Loucy (cell line): ENCODE measurements around the gene ENDOD1.

ENCODE experiments used
- H2AFZ ChIP-seq: fragments of 200-600 bp; sonication (generic); 2 replicates; pipeline ENCODE4 v1.6.0; 2016; ENCODE audit warnings: antibody characterized with exemption, mild to moderate bottlenecking, low read length, moderate library complexity
- H3F3A ChIP-seq: fragments of 200-600 bp; 2 replicates; pipeline ENCODE4 v1.6.0; 2016; ENCODE audit warnings: antibody characterized with exemption, low read depth, mild to moderate bottlenecking
- H3K27me3 ChIP-seq: fragments of 200-600 bp; sonication (generic); 2 replicates; pipeline ENCODE4 v1.6.1; 2014; ENCODE audit warnings: low read length, mild to moderate bottlenecking; ENCODE audit not compliant: insufficient read depth, poor library complexity, severe bottlenecking
- H3K36me3 ChIP-seq: fragments of 200-600 bp; sonication (generic); 2 replicates; pipeline ENCODE4 v1.6.1; 2016; ENCODE audit warnings: low read length; ENCODE audit not compliant: insufficient read depth
- H3K4me1 ChIP-seq: fragments of 200-600 bp; sonication (generic); 2 replicates; pipeline ENCODE4 v1.5.1; 2014; ENCODE audit warnings: low read length, mild to moderate bottlenecking; ENCODE audit not compliant: insufficient read depth, poor library complexity, severe bottlenecking
- H3K4me2 ChIP-seq: fragments of 200-600 bp; sonication (generic); 2 replicates; pipeline ENCODE4 v1.6.0; 2014; ENCODE audit warnings: antibody characterized with exemption, low read length, low read depth, mild to moderate bottlenecking; ENCODE audit not compliant: poor library complexity, severe bottlenecking
- H3K4me3 ChIP-seq: fragments of 200-600 bp; sonication (generic); 2 replicates; pipeline ENCODE4 v1.5.1; 2014; ENCODE audit warnings: low read length, mild to moderate bottlenecking, mixed read lengths; ENCODE audit not compliant: poor library complexity, severe bottlenecking
- H3K79me2 ChIP-seq: fragments of 200-600 bp; sonication (generic); 2 replicates; pipeline ENCODE4 v1.6.1; 2014; ENCODE audit warnings: low read length; ENCODE audit not compliant: insufficient read depth
- H3K9ac ChIP-seq: fragments of 200-600 bp; sonication (generic); 2 replicates; pipeline ENCODE4 v1.6.0; 2014; ENCODE audit warnings: mild to moderate bottlenecking, low read depth, low read length, moderate library complexity; ENCODE audit not compliant: poor library complexity, severe bottlenecking
- H3K9me2 ChIP-seq: fragments of 200-600 bp; sonication (generic); replicated peaks from 2 replicates; pipeline ENCODE4 v1.6.1; 2016; ENCODE audit warnings: low read depth, low read length, mixed read lengths
- H3K9me3 ChIP-seq: fragments of 200-600 bp; sonication (generic); 2 replicates; pipeline ENCODE4 v1.6.1; 2014; ENCODE audit warnings: mild to moderate bottlenecking, antibody characterized with exemption, low read length, low read depth; ENCODE audit not compliant: insufficient read depth
- H4K20me1 ChIP-seq: fragments of 200-600 bp; sonication (generic); 2 replicates; pipeline ENCODE4 v1.6.0; 2014; ENCODE audit warnings: antibody characterized with exemption, low read length, mild to moderate bottlenecking; ENCODE audit not compliant: insufficient read depth, poor library complexity, severe bottlenecking
- CTCF ChIP-seq: fragments of 200-600 bp; sonication (generic); conservative IDR thresholded peaks from 2 replicates; pipeline ENCODE4 v1.5.1; 2014; ENCODE audit warnings: mild to moderate bottlenecking, antibody characterized with exemption, low read length
- EZH2phosphoT487 ChIP-seq: fragments of 200-600 bp; IDR thresholded peaks from 2 replicates; pipeline ENCODE4 v1.6.1; 2018; ENCODE audit warnings: antibody characterized with exemption, mild to moderate bottlenecking, moderate library complexity, borderline replicate concordance

ENDOD1 gene

GRCh38 chr11:95084509-95084908, 5.1 kb upstream of the ENDOD1 start:
- no peak overlapping the region for H3K9ac ChIP-seq

GRCh38 chr11:95085117-95085816, 4.4 kb upstream of the ENDOD1 start:
- Histone ChIP-seq H3K36me3 (no peaks in the 10 kb centered on the region), H3K79me2 (peaks cover 4% of the 10 kb centered on the region; the same call in 1 of the 2 replicates), H3K9me3 (no peaks in the 10 kb centered on the region), H3K9ac (no peak overlapping the region), H3K27me3 (no peaks in the 10 kb centered on the region), H3K4me3 (no peak overlapping the region), H3K4me2 (no peak overlapping the region), H3F3A (no peaks in the 10 kb centered on the region), H3K9me2 (no peaks in the 10 kb centered on the region), H3K4me1 (peaks cover 43% of the 10 kb centered on the region), H2AFZ (no peak overlapping the region), H4K20me1 (no peaks in the 10 kb centered on the region)
- TF ChIP-seq CTCF, result no peak
- TF ChIP-seq EZH2phosphoT487, result no peak

More at GRCh38 chr11:95084509-95084908, 5.1 kb upstream of the ENDOD1 start:
- no peaks in the 10 kb centered on the region for H3K79me2 ChIP-seq
- H3K4me2 ChIP-seq, result no peak overlapping the region
- no peak overlapping the region for H2AFZ ChIP-seq
- no peak for TF ChIP-seq CTCF
- H3K9me2 ChIP-seq, result no peaks in the 10 kb centered on the region
- H3K27me3 ChIP-seq, result no peaks in the 10 kb centered on the region
- H3K4me1 ChIP-seq, result peaks cover 51% of the 10 kb centered on the region
- no peak overlapping the region for H3K4me3 ChIP-seq
- H3F3A ChIP-seq, result no peaks in the 10 kb centered on the region
- H4K20me1 ChIP-seq, result no peaks in the 10 kb centered on the region
- no peaks in the 10 kb centered on the region for H3K36me3 ChIP-seq
- no peaks in the 10 kb centered on the region for H3K9me3 ChIP-seq

- H3K9me3 ChIP-seq, result no peaks in the 10 kb centered on the region
- no peak for TF ChIP-seq EZH2phosphoT487
- TF ChIP-seq CTCF, result no peak
- peaks cover 43% of the 10 kb centered on the region for H3K4me1 ChIP-seq
- no peaks in the 10 kb centered on the region for H3K36me3 ChIP-seq
- peaks cover 13% of the 10 kb centered on the region for H3K79me2 ChIP-seq
- H3K4me2 ChIP-seq, result no peak overlapping the region
- no peak overlapping the region for H3K9ac ChIP-seq
- no peaks in the 10 kb centered on the region for H3K27me3 ChIP-seq
- H3K9me2 ChIP-seq, result no peaks in the 10 kb centered on the region
- no peak overlapping the region for H2AFZ ChIP-seq
- no peaks in the 10 kb centered on the region for H4K20me1 ChIP-seq
- no peak overlapping the region for H3K4me3 ChIP-seq
- H3F3A ChIP-seq, result no peaks in the 10 kb centered on the region
Observed at GRCh38 chr11:95086151-95086550, 3.5 kb upstream of the ENDOD1 start.
